Left lobe of liver (tissue), 2 donors: ENCODE data around the gene EMILIN1. TPM values are rescaled to one million over a fixed set of nuclear protein-coding genes. Genes with fewer than 3 reads are reported as not detected.
A peak's percentile ranks its signal among the peaks of the same experiment; 100 is the strongest.

ENCODE experiments used
- ATAC-seq: fragments of 200-7000 bp; cut with Tn5 transposase; one replicate; pipeline ENCODE4 v1.9.1; 2020; ENCODE audit warnings: mild to moderate bottlenecking, moderate library complexity
- DNase-seq: peaks from one replicate; pipeline ENCODE4 v3.0.0-alpha.2; 2020; ENCODE audit warnings: low spot score
- total RNA-seq: library from RNA; stranded (reverse); gene quantifications from one replicate; pipeline ENCODE4 v1.2.1, GENCODE V29; 2021
- donor health status: DM: no; HTN: no; CAD: no; lungs with moderate emphysema.
- donor health status: DM: no; HTN: yes; CAD: no.

EMILIN1 gene
- total RNA-seq, 1 donor from 2014 or later = 16.0 TPM

- no peak for DNase-seq
- ATAC-seq = no peak
Measured at GRCh38 chr2:27079233-27080139, 1.1 kb downstream of the EMILIN1 start.

DNA sequence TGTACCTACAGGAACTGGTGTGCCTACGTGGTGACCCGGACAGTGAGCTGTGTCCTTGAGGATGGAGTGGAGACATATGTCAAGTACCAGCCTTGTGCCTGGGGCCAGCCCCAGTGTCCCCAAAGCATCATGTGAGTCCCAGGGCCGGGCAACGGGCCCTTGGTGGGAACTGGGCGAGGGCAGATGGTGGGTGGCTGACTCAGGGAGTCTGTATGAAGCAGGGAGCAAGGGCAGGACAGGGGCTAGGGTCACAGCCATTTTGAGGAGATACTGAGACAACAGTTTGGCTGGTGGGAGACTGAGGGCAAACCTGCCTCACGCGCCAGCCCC is 1.7 kb downstream of the EMILIN1 start:
- ATAC-seq = no peak
- no peak for DNase-seq

GRCh38 chr2:27080603-27080936 is 2.2 kb downstream of the EMILIN1 start:
- DNase-seq (no peak), ATAC-seq (no peak)

DNA sequence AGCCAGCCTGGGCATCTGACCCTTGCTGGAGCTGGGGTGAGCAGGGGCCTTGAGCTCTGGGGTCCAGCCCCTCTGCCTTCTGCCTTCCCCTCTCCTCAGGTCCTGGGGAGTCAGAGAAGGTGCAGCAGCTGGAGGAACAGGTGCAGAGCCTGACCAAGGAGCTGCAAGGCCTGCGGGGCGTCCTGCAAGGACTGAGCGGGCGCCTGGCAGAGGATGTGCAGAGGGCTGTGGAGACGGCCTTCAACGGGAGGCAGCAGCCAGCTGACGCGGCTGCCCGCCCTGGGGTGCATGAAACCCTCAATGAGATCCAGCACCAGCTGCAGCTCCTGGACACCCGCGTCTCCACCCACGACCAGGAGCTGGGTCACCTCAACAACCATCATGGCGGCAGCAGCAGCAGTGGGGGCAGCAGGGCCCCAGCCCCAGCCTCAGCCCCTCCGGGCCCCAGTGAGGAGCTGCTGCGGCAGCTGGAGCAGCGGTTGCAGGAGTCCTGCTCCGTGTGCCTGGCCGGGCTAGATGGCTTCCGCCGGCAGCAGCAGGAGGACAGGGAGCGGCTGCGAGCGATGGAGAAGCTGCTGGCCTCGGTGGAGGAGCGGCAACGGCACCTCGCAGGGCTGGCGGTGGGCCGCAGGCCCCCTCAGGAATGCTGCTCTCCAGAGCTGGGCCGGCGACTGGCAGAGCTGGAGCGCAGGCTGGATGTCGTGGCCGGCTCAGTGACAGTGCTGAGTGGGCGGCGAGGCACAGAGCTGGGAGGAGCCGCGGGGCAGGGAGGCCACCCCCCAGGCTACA is 3.8 kb downstream of the EMILIN1 start:
- no peak for ATAC-seq
- DNase-seq = no peak

DNA sequence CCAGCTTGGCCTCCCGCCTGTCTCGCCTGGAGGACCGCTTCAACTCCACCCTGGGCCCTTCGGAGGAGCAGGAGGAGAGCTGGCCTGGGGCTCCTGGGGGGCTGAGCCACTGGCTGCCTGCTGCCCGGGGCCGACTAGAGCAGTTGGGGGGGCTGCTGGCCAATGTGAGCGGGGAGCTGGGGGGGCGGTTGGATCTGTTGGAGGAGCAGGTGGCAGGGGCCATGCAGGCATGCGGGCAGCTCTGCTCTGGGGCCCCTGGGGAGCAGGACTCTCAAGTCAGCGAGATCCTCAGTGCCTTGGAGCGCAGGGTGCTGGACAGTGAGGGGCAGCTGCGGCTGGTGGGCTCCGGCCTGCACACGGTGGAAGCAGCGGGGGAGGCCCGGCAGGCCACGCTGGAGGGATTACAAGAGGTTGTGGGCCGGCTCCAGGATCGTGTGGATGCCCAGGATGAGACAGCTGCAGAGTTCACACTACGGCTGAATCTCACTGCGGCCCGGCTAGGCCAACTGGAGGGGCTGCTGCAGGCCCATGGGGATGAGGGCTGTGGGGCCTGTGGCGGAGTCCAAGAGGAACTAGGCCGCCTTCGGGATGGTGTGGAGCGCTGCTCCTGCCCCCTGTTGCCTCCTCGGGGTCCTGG is 4.5 kb downstream of the EMILIN1 start:
- DNase-seq (no peak), ATAC-seq (no peak)

GRCh38 chr2:27083410-27084296 is 5.2 kb downstream of the EMILIN1 start:
- ATAC-seq (no peak), DNase-seq (no peak)

DNA sequence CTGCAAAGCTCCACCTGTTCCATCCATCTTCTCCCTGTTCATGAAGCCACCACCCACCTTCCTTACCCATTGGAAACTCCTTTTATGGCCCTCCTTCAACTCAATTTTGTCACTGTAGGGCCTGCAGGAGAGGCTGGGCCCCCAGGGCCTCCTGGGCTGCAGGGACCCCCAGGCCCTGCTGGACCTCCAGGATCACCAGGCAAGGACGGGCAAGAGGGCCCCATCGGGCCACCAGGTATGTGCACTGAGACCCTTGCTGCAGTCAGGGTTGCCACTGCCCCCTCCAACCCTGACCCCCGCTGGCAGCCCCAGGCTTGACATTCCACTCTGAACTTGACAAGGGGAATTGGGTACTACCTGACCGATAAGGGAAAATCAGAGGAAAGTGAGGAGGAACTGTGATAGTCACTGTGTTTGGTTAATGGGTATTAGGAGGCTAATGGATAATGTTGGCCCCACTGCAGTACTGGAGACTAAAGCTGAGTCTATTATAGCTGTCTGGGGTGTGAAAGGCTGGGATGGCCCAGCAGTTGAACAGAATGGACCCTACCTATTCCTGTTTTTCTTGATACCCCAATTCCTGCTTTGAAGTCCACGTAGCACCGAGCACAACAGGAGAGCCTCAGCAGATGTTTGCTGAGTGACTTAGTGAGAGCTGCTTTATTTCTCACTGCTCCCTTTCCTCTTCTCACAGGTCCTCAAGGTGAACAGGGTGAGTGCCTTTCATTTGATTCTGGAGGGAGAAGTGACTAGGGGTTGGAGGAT is 6.1 kb downstream of the EMILIN1 start:
- DNase-seq (no peak), ATAC-seq (no peak)

- DNase-seq = no peak
- no peak for ATAC-seq
Measured at GRCh38 chr2:27085062-27085672, 6.8 kb downstream of the EMILIN1 start.

- DNase-seq = peak; percentile 81
- peak; percentile 54 for ATAC-seq
Measured at GRCh38 chr2:27085673-27086089, 7.3 kb downstream of the EMILIN1 start.

- peak; percentile 80 for ATAC-seq
- peak; percentile 98 for DNase-seq
Measured at GRCh38 chr2:27086090-27086723, 7.8 kb downstream of the EMILIN1 start.

GRCh38 chr2:27086724-27087593 is 8.5 kb downstream of the EMILIN1 start, which contains the start of gene KHK:
Gene KHK, plus strand, starts transcription at chr2:27086772. Its CDS starts 488 bp downstream, at chr2:27087260.
- ATAC-seq = peak; percentile 70
- DNase-seq = peak; percentile 89

GRCh38 chr2:27087823-27088410 is 9.5 kb downstream of the EMILIN1 start:
- no peak for ATAC-seq
- DNase-seq = no peak

GRCh38 chr2:27088634-27089033 is 10.2 kb downstream of the EMILIN1 start:
- DNase-seq = no peak
- ATAC-seq = no peak

GRCh38 chr2:27089111-27089954 is 10.9 kb downstream of the EMILIN1 start:
- ATAC-seq = no peak
- no peak for DNase-seq

DNA sequence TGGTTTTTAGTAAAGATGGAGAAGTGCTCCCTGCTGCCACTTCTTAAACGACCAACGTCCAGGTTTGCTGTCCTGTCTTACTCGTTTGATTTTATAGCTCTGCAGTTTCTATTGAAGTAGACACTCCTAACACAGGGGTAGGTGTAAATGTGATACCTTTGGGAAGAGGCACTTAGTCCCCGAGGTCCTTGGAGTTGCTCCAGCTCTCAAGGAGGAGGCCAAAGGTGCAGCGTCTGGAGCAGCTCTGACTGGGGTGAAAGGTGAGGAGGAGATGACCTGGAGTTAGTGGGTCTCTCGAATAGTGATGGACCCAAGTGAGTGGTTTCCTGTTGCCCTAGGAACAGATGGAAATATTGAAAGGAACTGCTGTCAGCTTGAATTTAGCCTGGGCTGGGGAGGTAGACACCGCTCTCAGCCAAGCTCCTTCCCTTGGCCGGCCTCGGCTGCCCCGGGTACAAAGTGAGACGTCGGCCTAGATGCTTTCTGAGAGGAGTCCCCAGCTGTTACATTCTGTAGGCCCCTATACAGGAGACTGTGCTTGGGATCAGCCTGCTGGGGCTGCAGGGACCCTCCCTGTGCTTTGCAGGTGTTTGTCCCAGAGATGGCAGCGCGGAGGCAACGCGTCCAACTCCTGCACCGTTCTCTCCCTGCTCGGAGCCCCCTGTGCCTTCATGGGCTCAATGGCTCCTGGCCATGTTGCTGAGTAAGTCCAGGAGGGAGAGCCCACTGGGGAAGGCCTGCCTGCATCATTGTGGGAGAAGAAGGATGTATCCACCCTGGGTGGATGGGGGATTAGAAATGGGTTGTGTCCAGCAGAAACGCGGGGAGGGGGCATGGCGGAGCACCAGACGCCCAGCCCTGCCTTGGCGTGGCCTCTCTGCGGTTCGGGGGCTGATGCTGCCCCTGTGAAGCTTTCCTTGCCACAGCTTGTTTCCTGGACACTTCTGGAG is 13.6 kb downstream of the EMILIN1 start:
- no peak for DNase-seq
- ATAC-seq = no peak
